B cell (primary cell): Measurements from ENCODE around the gene ACAD11. TPM values are rescaled to one million over a fixed set of nuclear protein-coding genes. Genes with fewer than 3 reads are reported as not detected.

Experiments used
- ATAC-seq: fragments of 200-7000 bp; cut with Tn5 transposase; one replicate; pipeline ENCODE4 v1.10.0; 2021; ENCODE audit warnings: low read depth, mild to moderate bottlenecking, moderate number of reproducible peaks, moderate library complexity
- CTCF ChIA-PET: fragments of 350-600 bp; sonication (Branson Sonifier 250); formaldehyde crosslinking; loops from one replicate; lab custom pipeline; 2021; ENCODE audit warnings: antibody characterized with exemption, inconsistent platforms; lab: Charles Lee
- POLR2A ChIA-PET: fragments of 350-600 bp; sonication (Branson Sonifier 250); formaldehyde crosslinking; loops from one replicate; lab custom pipeline; 2021; ENCODE audit warnings: antibody characterized with exemption; lab: Charles Lee
- DNase-seq: peaks from one replicate; pipeline ENCODE4 v3.0.0; 2013
- H2AFZ ChIP-seq: 2 replicates; pipeline ENCODE4 v1.6.1; 2012; ENCODE audit warnings: mild to moderate bottlenecking, low read depth, low read length; ENCODE audit not compliant: insufficient read depth, poor library complexity, severe bottlenecking
- H3K27ac ChIP-seq, 2 donors: 1 replicate in 1 of 2; 2 replicates in 1 of 2; pipeline ENCODE4 v1.5.1; 2012 to 2013; ENCODE audit warnings: low read length in 2 of 2, mild to moderate bottlenecking in 2 of 2, moderate library complexity in 1 of 2
- H3K27me3 ChIP-seq, 4 experiments: fragments of 200-600 bp in 1 of 4; sonication (generic) in 1 of 4; replicated peaks in 1 of 4; 1 replicate in 2 of 4; 2 replicates in 2 of 4; pipeline versions ENCODE4 v1.6.1 to v1.7.0; 2013 to 2016; ENCODE audit warnings: low read length in 3 of 4, mild to moderate bottlenecking in 2 of 4, mixed read lengths in 1 of 4, moderate library complexity in 1 of 4; ENCODE audit not compliant: insufficient read depth in 4 of 4, control insufficient read depth in 3 of 4; ENCODE audit errors: control extremely low read depth in 1 of 4
- H3K36me3 ChIP-seq, 2 experiments: replicated peaks in 1 of 2; 1 replicate in 1 of 2; 2 replicates in 1 of 2; pipeline versions ENCODE4 v1.6.1 to v1.7.1; 2013; ENCODE audit warnings: low read length in 1 of 2; ENCODE audit not compliant: insufficient read depth in 2 of 2, control insufficient read depth in 1 of 2; ENCODE audit errors: control extremely low read depth in 1 of 2, extremely low read depth in 1 of 2
- H3K4me1 ChIP-seq, 2 donors: fragments of 200-600 bp in 1 of 2; sonication (generic) in 1 of 2; 1 replicate in 1 of 2; 2 replicates in 1 of 2; pipeline versions ENCODE4 v1.5.1 to v1.6.1; 2013 to 2017; ENCODE audit warnings: low read length in 2 of 2; ENCODE audit not compliant: control insufficient read depth in 2 of 2, insufficient read depth in 2 of 2
- H3K4me2 ChIP-seq: replicated peaks from 2 replicates; pipeline ENCODE3; 2012; ENCODE audit warnings: mild to moderate bottlenecking, low read depth, low read length; ENCODE audit not compliant: poor library complexity, severe bottlenecking
- H3K4me3 ChIP-seq, 5 experiments: fragments of 200-600 bp in 1 of 5; sonication (generic) in 1 of 5; 1 replicate in 3 of 5; 2 replicates in 2 of 5; pipeline versions ENCODE4 v1.5.1 to v1.7.0; 2011 to 2016; ENCODE audit warnings: low read length in 4 of 5, mild to moderate bottlenecking in 4 of 5, low read depth in 2 of 5, control low read depth in 1 of 5, moderate library complexity in 1 of 5; ENCODE audit not compliant: insufficient read depth in 1 of 5; ENCODE audit errors: control extremely low read depth in 1 of 5, extremely low read depth in 1 of 5
- H3K79me2 ChIP-seq: fragments of 200-600 bp; sonication (generic); one replicate; pipeline ENCODE4 v1.6.0; 2016; ENCODE audit warnings: low read length; ENCODE audit not compliant: control insufficient read depth, insufficient read depth
- H3K9ac ChIP-seq: fragments of 200-600 bp; sonication (generic); 2 replicates; pipeline ENCODE4 v1.6.1; 2017; ENCODE audit warnings: mild to moderate bottlenecking, low read length, moderate library complexity
- H3K9me3 ChIP-seq, 3 donors: one replicate each; pipeline versions ENCODE4 v1.6.1 to v1.7.1; 2013; ENCODE audit warnings: low read length in 2 of 3; ENCODE audit not compliant: control insufficient read depth in 2 of 3, insufficient read depth in 1 of 3; ENCODE audit errors: control extremely low read depth in 1 of 3
- H4K20me1 ChIP-seq: 2 replicates; pipeline ENCODE4 v1.6.0; 2012; ENCODE audit warnings: mild to moderate bottlenecking, low read length; ENCODE audit not compliant: insufficient read depth, control insufficient read depth, poor library complexity, severe bottlenecking
- H3K27ac Mint-ChIP-seq: one replicate; pipeline ENCODE4 v1.8.0; 2021; ENCODE audit warnings: mixed read lengths
- H3K27me3 Mint-ChIP-seq: one replicate; pipeline ENCODE4 v1.8.0; 2021; ENCODE audit warnings: mixed read lengths
- H3K4me1 Mint-ChIP-seq: one replicate; pipeline ENCODE4 v1.8.0; 2021; ENCODE audit warnings: mixed read lengths
- H3K4me3 Mint-ChIP-seq: one replicate; pipeline ENCODE4 v1.8.0; 2021; ENCODE audit warnings: mixed read lengths
- H3K9me3 Mint-ChIP-seq: one replicate; pipeline ENCODE4 v1.8.0; 2022; ENCODE audit warnings: mixed read lengths; ENCODE audit not compliant: insufficient read depth
- EZH2 ChIP-seq: IDR thresholded peaks from 2 replicates; pipeline ENCODE4 v1.6.1; 2012; ENCODE audit warnings: borderline replicate concordance, low read depth, mild to moderate bottlenecking, moderate library complexity, low read length; ENCODE audit not compliant: insufficient read depth, poor library complexity, severe bottlenecking
- intact Hi-C: fragments of 100-400 bp; cut with micrococcal nuclease; formaldehyde crosslinking; loops from one replicate; pipeline ENCODE4 v1.10.0; 2022
- polyA plus RNA-seq: library from polyadenylated mRNA; depleted of rRNA; stranded (reverse); fragments of >200 nt; gene quantifications from 2 replicates; pipeline ENCODE4 v1.2.3, GENCODE V29; 2012
- total RNA-seq, 2 donors: library from RNA; stranded (reverse); fragments of 120-200 nt in 1 of 2; gene quantifications; 1 replicate in 1 of 2; 2 replicates in 1 of 2; pipeline versions ENCODE4 v1.2.3 to v1.2.4, GENCODE V29; 2013 to 2022
- TF ChIP-seq, protein P1 (sequence below): fragments of 200-600 bp; IDR thresholded peaks from one replicate; pipeline ENCODE4 v1.8.0; 2022; ENCODE audit warnings: antibody characterized with exemption, mild to moderate bottlenecking

ACAD11 gene
- total and polyA plus RNA-seq, 2 donors (not counting 1 experiment from before 2014, with no cell fraction given), result 23.4 to 26.9 TPM

DNA sequence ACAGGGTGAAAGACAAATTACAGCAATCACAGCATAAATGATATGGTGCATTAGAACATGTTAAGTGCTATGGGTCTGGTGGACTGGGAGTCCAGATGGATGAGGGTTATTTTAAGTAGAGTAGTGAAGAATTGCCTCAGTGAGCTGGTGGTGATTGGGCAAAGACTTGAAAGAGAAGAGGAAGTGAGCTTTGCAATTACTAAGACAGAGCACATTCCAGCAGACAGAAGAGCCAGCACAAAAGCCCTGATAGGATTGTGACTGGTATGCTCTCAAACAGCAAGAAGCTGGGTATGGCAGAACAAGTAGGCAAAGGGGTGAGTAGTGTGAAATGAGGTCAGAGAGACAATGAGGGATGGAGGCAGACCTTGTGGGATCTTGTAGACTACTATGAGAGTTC lies 64.6 kb downstream of the ACAD11 start:
- no peaks in the 10 kb centered on the region for H3K27me3 ChIP-seq
- no peak overlapping the region for H3K4me2 ChIP-seq
- no peaks in the 10 kb centered on the region for H3K9me3 ChIP-seq
- Mint-ChIP-seq H3K27ac (no peak overlapping the region), H3K4me1 (no peaks in the 10 kb centered on the region), H3K27me3 (no peaks in the 10 kb centered on the region), H3K4me3 (no peak overlapping the region), H3K9me3 (peaks cover 3% of the 10 kb centered on the region)
- DNase-seq (no peak), ATAC-seq (no peak)
- no peaks in the 10 kb centered on the region for H3K4me1 ChIP-seq
- intact Hi-C loops, result no loop called here
- peaks cover 0 to 2% of the 10 kb centered on the region in 2 experiments for H3K36me3 ChIP-seq
- H3K79me2 ChIP-seq, result no peaks in the 10 kb centered on the region
- CTCF ChIA-PET, result interaction anchor here (1.9 kb wide), 1 partner anchor 59 kb away, joined by 4 read pairs; no protein-coding TSS in a partner anchor
- no peak overlapping the region for H3K9ac ChIP-seq
- H3K4me3 ChIP-seq, result no peak overlapping the region
- POLR2A ChIA-PET, result no interaction called here
- H2AFZ ChIP-seq, result no peak overlapping the region
- no peak overlapping the region for H3K27ac ChIP-seq
- H4K20me1 ChIP-seq, result no peaks in the 10 kb centered on the region
- TF ChIP-seq, protein P1, sequence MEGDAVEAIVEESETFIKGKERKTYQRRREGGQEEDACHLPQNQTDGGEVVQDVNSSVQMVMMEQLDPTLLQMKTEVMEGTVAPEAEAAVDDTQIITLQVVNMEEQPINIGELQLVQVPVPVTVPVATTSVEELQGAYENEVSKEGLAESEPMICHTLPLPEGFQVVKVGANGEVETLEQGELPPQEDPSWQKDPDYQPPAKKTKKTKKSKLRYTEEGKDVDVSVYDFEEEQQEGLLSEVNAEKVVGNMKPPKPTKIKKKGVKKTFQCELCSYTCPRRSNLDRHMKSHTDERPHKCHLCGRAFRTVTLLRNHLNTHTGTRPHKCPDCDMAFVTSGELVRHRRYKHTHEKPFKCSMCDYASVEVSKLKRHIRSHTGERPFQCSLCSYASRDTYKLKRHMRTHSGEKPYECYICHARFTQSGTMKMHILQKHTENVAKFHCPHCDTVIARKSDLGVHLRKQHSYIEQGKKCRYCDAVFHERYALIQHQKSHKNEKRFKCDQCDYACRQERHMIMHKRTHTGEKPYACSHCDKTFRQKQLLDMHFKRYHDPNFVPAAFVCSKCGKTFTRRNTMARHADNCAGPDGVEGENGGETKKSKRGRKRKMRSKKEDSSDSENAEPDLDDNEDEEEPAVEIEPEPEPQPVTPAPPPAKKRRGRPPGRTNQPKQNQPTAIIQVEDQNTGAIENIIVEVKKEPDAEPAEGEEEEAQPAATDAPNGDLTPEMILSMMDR, result no peak
- no peak for TF ChIP-seq EZH2

DNA sequence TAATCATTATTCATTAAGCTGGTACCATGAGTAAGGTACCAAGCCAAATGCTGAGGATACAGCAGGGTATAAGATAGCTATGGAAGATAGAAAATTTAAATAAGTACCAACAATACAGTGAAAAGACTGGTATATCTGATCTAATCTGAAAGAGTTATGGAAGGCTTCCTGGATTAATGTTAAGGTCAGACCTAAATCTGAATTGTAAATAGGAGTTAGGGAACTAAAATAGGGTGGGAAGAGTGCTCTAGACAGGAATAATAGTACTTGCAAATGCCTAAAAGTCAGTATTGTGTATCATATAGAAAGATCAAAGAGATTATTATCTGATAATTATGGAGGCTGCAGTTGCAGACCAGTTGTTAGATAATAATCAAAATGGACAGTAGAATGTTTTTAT lies 65.1 kb downstream of the ACAD11 start:
- Histone ChIP-seq H3K4me1 (no peaks in the 10 kb centered on the region), H3K79me2 (no peaks in the 10 kb centered on the region), H3K4me2 (no peak overlapping the region), H4K20me1 (no peaks in the 10 kb centered on the region), H3K27me3 (no peaks in the 10 kb centered on the region), H3K9me3 (no peaks in the 10 kb centered on the region), H2AFZ (no peak overlapping the region), H3K36me3 (peaks cover 0 to 2% of the 10 kb centered on the region in 2 experiments), H3K4me3 (no peak overlapping the region), H3K27ac (no peak overlapping the region), H3K9ac (no peak overlapping the region)
- POLR2A ChIA-PET, result no interaction called here
- Mint-ChIP-seq H3K27ac (no peak overlapping the region), H3K4me3 (no peak overlapping the region), H3K4me1 (no peaks in the 10 kb centered on the region), H3K9me3 (peaks cover 3% of the 10 kb centered on the region), H3K27me3 (no peaks in the 10 kb centered on the region)
- DNase-seq (no peak), ATAC-seq (no peak)
- CTCF ChIA-PET, result interaction anchor here (1.9 kb wide), 1 partner anchor 58 kb away, joined by 4 read pairs; no protein-coding TSS in a partner anchor
- TF ChIP-seq, protein P1, result no peak
- TF ChIP-seq EZH2, result no peak
- intact Hi-C loops, result no loop called here
